UCSD-AML1 (cell line): Measurements from ENCODE around the gene HBQ1.
"Not testable (repeated sequence)": the region's sequence is repeated elsewhere in the genome, so short reads cannot be mapped to it uniquely, and the experiment has no call there.

Experiments
- DNase-seq: peaks from one replicate; lab custom pipeline; 2025; ENCODE audit not compliant: unreplicated experiment; lab: John Stamatoyannopoulos, UW

Gene HBQ1

DNA sequence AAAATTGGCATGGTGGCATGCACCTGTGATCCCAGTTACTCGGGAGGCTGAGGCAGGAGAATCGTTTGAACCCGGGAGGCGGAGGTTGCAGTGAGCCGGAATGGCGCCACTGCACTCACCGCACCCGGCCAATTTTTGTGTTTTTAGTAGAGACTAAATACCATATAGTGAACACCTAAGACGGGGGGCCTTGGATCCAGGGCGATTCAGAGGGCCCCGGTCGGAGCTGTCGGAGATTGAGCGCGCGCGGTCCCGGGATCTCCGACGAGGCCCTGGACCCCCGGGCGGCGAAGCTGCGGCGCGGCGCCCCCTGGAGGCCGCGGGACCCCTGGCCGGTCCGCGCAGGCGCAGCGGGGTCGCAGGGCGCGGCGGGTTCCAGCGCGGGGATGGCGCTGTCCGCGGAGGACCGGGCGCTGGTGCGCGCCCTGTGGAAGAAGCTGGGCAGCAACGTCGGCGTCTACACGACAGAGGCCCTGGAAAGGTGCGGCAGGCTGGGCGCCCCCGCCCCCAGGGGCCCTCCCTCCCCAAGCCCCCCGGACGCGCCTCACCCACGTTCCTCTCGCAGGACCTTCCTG is at the start of gene HBQ1:
TSS of gene HBQ1 (plus strand) at position 359 of the 575 bp plus-strand sequence. CDS start at position 387, 28 bp downstream.
- DNase-seq: peak; percentile 74

DNA sequence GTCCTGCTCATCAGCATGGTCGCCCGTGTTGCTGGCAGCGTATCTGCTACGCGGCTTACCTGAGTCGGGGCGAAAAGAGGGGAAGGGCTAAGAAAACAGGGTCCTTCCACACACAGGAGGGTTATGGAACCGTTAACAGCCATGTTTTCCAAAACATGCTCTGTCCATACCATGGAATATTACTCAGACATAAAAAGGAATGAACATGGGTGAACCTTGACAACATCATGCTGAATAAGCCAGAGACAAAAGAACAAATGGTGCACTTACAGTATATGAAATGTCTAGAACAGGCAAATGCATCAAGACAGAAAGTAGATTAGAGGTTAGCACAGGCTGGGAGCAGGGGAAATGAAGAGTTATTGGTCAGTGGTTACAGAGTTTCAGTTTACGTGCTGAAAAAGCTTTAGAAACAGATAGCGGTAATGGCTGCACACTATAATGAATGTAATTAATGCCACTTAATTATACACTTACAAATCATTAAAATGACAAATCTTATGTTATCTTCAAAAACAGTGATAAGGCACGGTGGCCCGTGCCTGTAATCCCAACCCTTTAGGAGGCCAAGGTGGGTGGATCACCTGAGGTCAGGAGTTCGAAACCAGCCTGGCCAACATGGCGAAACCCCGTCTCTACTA is 49.6 kb upstream of the HBQ1 start:
- DNase-seq: no peak

DNA sequence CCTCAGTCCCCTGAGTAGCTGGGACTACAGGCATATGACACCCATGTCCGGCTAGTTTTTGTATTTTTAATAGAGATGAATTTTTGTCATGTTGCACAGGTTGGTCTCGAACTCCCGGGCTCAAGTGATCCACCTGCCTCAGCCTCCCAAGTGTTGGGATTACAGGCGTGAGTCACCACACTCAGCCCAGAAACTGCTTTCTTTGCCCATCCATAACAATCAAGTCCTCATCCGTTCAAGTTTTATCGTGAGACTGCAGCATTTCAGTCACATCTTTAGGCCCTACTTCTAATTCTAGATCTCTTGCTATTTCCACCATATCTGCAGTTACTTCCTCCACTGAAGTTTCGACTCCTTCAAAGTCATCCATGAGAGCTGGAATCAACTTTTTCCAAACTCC is 48.1 kb upstream of the HBQ1 start:
- no peak for DNase-seq

- DNase-seq: no peak
Observed at GRCh38 chr16:133716-134115, 46.5 kb upstream of the HBQ1 start.

GRCh38 chr16:138049-138417 is 42.2 kb upstream of the HBQ1 start:
- DNase-seq: peak; percentile 30

DNA sequence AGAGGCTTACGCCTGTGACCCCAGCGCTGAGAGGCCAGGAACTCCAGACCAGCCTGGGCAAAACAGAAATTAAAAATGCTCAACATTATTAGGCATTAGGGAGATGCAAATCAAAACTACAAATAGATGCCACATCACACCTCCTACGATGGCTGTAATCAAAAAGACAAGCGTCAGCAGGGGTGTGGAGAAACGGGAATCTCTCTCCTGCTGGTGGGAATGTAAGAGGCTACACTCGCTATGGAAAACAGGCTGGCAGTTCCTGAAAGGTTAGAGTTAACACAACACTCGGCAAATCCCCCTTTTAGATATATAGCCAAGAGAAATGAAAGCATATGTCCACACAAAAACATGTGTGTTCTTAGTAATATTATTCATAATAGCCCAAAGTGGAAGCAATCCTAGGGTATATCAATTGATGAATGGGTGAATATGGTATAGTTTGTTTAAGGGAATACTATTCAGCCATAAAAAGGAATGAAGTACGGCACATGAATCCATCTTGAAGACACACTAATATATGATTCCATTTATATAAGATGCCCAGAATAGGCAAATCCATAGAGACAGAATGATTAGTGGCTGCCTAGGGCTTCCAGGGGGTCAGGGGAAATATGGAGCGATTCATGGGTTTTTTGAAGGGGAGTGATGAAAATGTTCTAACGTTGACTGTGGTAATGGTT is 39.9 kb upstream of the HBQ1 start:
- no peak for DNase-seq

GRCh38 chr16:142405-142967 is 37.8 kb upstream of the HBQ1 start:
- no peak for DNase-seq

- no peak for DNase-seq
Observed at GRCh38 chr16:143047-143446, 37.2 kb upstream of the HBQ1 start.

- DNase-seq: no peak
Observed at GRCh38 chr16:143456-143855, 36.8 kb upstream of the HBQ1 start.

DNA sequence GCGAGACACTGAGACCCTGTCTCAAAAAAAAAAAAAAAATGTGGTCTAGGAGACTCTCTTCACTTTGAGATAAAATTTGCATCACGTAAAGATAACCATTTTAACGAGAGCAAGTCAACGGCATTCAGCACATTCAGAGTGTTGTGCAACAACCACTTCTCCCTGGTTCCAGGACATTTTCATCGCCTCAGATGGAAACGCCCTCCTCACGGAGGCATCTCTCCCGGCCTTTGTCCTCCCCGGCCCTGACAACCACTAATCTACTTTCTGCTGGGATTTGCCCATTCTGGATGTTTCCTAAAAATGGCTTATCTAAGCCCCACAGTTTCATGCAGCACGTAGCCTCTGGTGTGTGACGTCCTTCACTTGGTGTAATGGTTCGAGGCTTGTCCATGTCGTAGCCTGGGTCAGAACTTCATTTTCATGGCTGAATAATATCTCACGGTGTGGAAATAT is 35.4 kb upstream of the HBQ1 start:
- DNase-seq: no peak

- DNase-seq: no peak
Observed at GRCh38 chr16:146646-147045, 33.6 kb upstream of the HBQ1 start.

- DNase-seq: no peak
Observed at GRCh38 chr16:149024-149660, 31.1 kb upstream of the HBQ1 start.

DNA sequence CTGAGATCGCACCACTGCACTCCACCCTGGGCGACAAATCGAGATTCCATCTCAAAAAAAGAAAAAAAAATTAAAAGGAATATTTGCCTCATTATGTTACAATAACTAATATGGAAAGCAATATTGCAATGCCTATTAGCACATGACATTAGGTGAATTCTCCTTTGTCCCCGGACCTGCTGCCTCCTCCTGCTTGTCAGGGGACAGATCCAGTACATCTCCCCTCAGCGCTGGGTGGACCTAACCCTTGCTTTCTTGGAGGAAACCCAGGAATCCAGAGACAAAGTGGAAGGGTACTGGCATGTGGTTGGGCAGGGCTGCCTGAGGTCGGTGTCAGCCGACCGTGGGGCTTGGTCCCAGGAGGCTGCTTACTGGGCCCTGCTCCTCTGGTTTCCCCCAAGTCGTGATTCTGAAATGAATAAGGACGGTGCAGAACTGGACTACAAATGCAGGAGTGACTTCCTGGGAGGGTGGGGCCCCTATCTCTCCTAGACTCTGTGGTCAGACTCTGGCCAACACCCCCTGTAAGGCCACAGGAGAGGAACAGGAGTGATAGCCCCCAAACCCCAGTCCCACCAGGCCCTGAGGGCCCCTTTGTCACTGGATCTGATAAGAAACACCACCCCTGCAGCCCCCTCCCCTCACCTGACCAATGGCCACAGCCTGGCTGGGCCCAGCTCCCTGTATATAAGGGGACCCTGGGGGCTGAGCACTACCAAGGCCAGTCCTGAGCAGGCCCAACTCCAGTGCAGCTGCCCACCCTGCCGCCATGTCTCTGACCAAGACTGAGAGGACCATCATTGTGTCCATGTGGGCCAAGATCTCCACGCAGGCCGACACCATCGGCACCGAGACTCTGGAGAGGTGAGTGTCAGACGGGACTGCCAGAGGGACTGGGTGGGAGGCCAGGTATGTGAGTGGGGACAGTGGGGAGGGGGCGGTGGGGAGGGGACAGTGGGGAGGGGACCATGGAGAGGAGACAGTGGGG is 27.8 kb upstream of the HBQ1 start, which contains the start of gene HBZ:
TSS of gene HBZ (plus strand) at position 504 of the 988 bp plus-strand sequence. CDS start at position 770, 266 bp downstream.
- no peak for DNase-seq

GRCh38 chr16:153129-153521 is 27.1 kb upstream of the HBQ1 start:
- DNase-seq: not testable (repeated sequence)

GRCh38 chr16:153550-154216 is 26.6 kb upstream of the HBQ1 start:
- not testable (repeated sequence) for DNase-seq

GRCh38 chr16:154217-155030 is 25.8 kb upstream of the HBQ1 start:
- DNase-seq: no peak

- no peak for DNase-seq
Observed at GRCh38 chr16:155031-155398, 25.2 kb upstream of the HBQ1 start.

GRCh38 chr16:159136-159849 is 21.0 kb upstream of the HBQ1 start:
- DNase-seq: no peak
